ENCODE data around the gene ZNF287. TPM values are rescaled to one million over a fixed set of nuclear protein-coding genes. Genes with fewer than 3 reads are reported as not detected.

ZNF287 gene
- total and polyA plus RNA-seq, 9 donors, result 2.8 to 11.4 (median 6.8) TPM

- no peaks in the 10 kb centered on the region for H3K36me3 ChIP-seq
- WGBS, 3 donors, result 71 to 74% (median 72%) methylated on average over 2 of the region's 2 CpGs
- H3K27ac ChIP-seq, result no peak overlapping the region
- H3K4me1 ChIP-seq (ENCODE audit: insufficient read depth), result peaks cover 1% of the 10 kb centered on the region
- DNase-seq, result no peak
- intact Hi-C loops (cut with DNase I), result no loop called here
- no peaks in the 10 kb centered on the region for H3K27me3 ChIP-seq
- no peaks in the 10 kb centered on the region for H3K9me3 ChIP-seq
- no peak overlapping the region for H3K4me3 ChIP-seq
- TF ChIP-seq EP300 (IDR thresholded peaks at IDR 0.05), result no peak
- no peak for TF ChIP-seq POLR2A (IDR thresholded peaks at IDR 0.05)
- TF ChIP-seq, protein P1, sequence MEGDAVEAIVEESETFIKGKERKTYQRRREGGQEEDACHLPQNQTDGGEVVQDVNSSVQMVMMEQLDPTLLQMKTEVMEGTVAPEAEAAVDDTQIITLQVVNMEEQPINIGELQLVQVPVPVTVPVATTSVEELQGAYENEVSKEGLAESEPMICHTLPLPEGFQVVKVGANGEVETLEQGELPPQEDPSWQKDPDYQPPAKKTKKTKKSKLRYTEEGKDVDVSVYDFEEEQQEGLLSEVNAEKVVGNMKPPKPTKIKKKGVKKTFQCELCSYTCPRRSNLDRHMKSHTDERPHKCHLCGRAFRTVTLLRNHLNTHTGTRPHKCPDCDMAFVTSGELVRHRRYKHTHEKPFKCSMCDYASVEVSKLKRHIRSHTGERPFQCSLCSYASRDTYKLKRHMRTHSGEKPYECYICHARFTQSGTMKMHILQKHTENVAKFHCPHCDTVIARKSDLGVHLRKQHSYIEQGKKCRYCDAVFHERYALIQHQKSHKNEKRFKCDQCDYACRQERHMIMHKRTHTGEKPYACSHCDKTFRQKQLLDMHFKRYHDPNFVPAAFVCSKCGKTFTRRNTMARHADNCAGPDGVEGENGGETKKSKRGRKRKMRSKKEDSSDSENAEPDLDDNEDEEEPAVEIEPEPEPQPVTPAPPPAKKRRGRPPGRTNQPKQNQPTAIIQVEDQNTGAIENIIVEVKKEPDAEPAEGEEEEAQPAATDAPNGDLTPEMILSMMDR (IDR thresholded peaks at IDR 0.05), result no peak
These were observed 4.5 kb upstream of the ZNF287 start for GRCh38 chr17:16573466-16573865.

- intact Hi-C loops (cut with DNase I), result no loop called here
These were observed 331 bp upstream of the ZNF287 start for GRCh38 chr17:16569358-16569712.

GRCh38 chr17:16552637-16553045 lies 16.4 kb downstream of the ZNF287 start:
- no peaks in the 10 kb centered on the region for H3K36me3 ChIP-seq
- H3K4me3 ChIP-seq, result no peak overlapping the region
- 96 to 97% (median 96%) methylated on average over 3 of the region's 3 CpGs for WGBS, 3 donors
- no peak for DNase-seq
- H3K4me1 ChIP-seq (ENCODE audit: insufficient read depth), result no peaks in the 10 kb centered on the region
- intact Hi-C loops (cut with DNase I), result no loop called here
- no peaks in the 10 kb centered on the region for H3K27me3 ChIP-seq
- TF ChIP-seq, protein P1 (IDR thresholded peaks at IDR 0.05), result no peak
- TF ChIP-seq EP300 (IDR thresholded peaks at IDR 0.05), result no peak
- no peak for TF ChIP-seq POLR2A (IDR thresholded peaks at IDR 0.05)
- no peak overlapping the region for H3K27ac ChIP-seq
- peaks cover 19 to 29% of the 10 kb centered on the region in 2 donors for H3K9me3 ChIP-seq

More at GRCh38 chr17:16569358-16569712, 331 bp upstream of the ZNF287 start:
- H3K9me3 ChIP-seq, result no peaks in the 10 kb centered on the region
- peak overlapping the region; percentile 57 for H3K4me3 ChIP-seq
- no peaks in the 10 kb centered on the region for H3K36me3 ChIP-seq
- H3K27me3 ChIP-seq, result no peaks in the 10 kb centered on the region
- WGBS, 3 donors, result 16 to 20% (median 16%) methylated on average over 14 of the region's 14 CpGs
- no peak overlapping the region for H3K27ac ChIP-seq
- H3K4me1 ChIP-seq (ENCODE audit: insufficient read depth), result peaks cover 3% of the 10 kb centered on the region
- no peak for TF ChIP-seq EP300 (IDR thresholded peaks at IDR 0.05)
- TF ChIP-seq, protein P1 (IDR thresholded peaks at IDR 0.05), result no peak
- TF ChIP-seq POLR2A (IDR thresholded peaks at IDR 0.05), result no peak
- DNase-seq, result no peak

GRCh38 chr17:16551878-16552636 lies 16.9 kb downstream of the ZNF287 start:
- Histone ChIP-seq H3K36me3 (no peaks in the 10 kb centered on the region), H3K9me3 (peaks cover 19 to 29% of the 10 kb centered on the region in 2 donors)

More at GRCh38 chr17:16551878-16552636, 16.9 kb downstream of the ZNF287 start:
- Histone ChIP-seq H3K27me3 (no peaks in the 10 kb centered on the region), H3K4me3 (no peak overlapping the region), H3K27ac (no peak overlapping the region), H3K4me1 (ENCODE audit: insufficient read depth) (no peaks in the 10 kb centered on the region)
- TF ChIP-seq POLR2A (IDR thresholded peaks at IDR 0.05) (no peak), EP300 (IDR thresholded peaks at IDR 0.05) (no peak)
- TF ChIP-seq, protein P1 (IDR thresholded peaks at IDR 0.05), result no peak
- 96 to 98% (median 97%) methylated on average over 4 of the region's 4 CpGs for WGBS, 3 donors
- no peak for DNase-seq
- intact Hi-C loops (cut with DNase I), result no loop called here
